Measurements from ENCODE around the gene GOLGA6A. TPM values are rescaled to one million over a fixed set of nuclear protein-coding genes. Genes with fewer than 3 reads are reported as not detected.

GOLGA6A gene
- total and polyA plus RNA-seq, 2 of the 8 experiments (the other 6 are each of a cell fraction or from before 2014, with no cell fraction given), result 0.80 to 1.0 TPM

GRCh38 chr15:74050556-74051234 is 31.7 kb downstream of the GOLGA6A start (continued):
- TF ChIP-seq KDM4A (IDR thresholded peaks at IDR 0.05; ENCODE audit: low read depth, low read length, severe bottlenecking) (no peak), TCF12 (IDR thresholded peaks at IDR 0.05; ENCODE audit: low read depth, low read length) (no peak), EGR1 (IDR thresholded peaks at IDR 0.05; ENCODE audit: borderline replicate concordance, low read depth, low read length) (no peak), TBP (IDR thresholded peaks at IDR 0.05; ENCODE audit: low read depth, low read length) (no peak), RBBP5 (IDR thresholded peaks at IDR 0.05; ENCODE audit: borderline replicate concordance, low read depth, low read length) (no peak)

Measured in H1 (cell line).